Hepatocyte (in vitro differentiated cells): Measurements from ENCODE around the gene ZNF3. TPM values are rescaled to one million over a fixed set of nuclear protein-coding genes. Genes with fewer than 3 reads are reported as not detected.

Experiments
- DNase-seq: peaks from one replicate; pipeline ENCODE4 v3.0.0-alpha.2; 2016; ENCODE audit warnings: low spot score
- H2AFZ ChIP-seq: fragments of 200-600 bp; sonication (generic); 2 replicates; pipeline ENCODE4 v1.6.0; 2016; ENCODE audit warnings: antibody characterized with exemption, mild to moderate bottlenecking
- H3K27ac ChIP-seq: fragments of 200-600 bp; sonication (generic); 2 replicates; pipeline ENCODE4 v1.5.1; 2016; ENCODE audit warnings: mild to moderate bottlenecking
- H3K27me3 ChIP-seq: fragments of 200-600 bp; sonication (generic); 2 replicates; pipeline ENCODE4 v1.6.1; 2016
- H3K36me3 ChIP-seq: fragments of 200-600 bp; sonication (generic); replicated peaks from 2 replicates; pipeline ENCODE4 v1.5.1; 2016; ENCODE audit warnings: low read depth; ENCODE audit not compliant: insufficient read depth
- H3K4me1 ChIP-seq: fragments of 200-600 bp; sonication (generic); 2 replicates; pipeline ENCODE4 v1.5.1; 2016; ENCODE audit warnings: mild to moderate bottlenecking, moderate library complexity; ENCODE audit not compliant: insufficient read depth
- H3K4me2 ChIP-seq: fragments of 200-600 bp; sonication (generic); 2 replicates; pipeline ENCODE4 v1.6.0; 2016
- H3K4me3 ChIP-seq: fragments of 200-600 bp; sonication (generic); 2 replicates; pipeline ENCODE4 v1.5.1; 2016; ENCODE audit warnings: mild to moderate bottlenecking
- H3K79me2 ChIP-seq: fragments of 200-600 bp; sonication (generic); 2 replicates; pipeline ENCODE4 v1.6.0; 2017; ENCODE audit warnings: mild to moderate bottlenecking
- H3K9me2 ChIP-seq: fragments of 200-600 bp; sonication (generic); replicated peaks from 2 replicates; pipeline ENCODE4 v1.6.0; 2017; ENCODE audit warnings: mild to moderate bottlenecking; ENCODE audit not compliant: insufficient read depth
- H3K9me3 ChIP-seq: fragments of 200-600 bp; sonication (generic); 2 replicates; pipeline ENCODE4 v1.5.1; 2016; ENCODE audit warnings: low read depth, mild to moderate bottlenecking
- H4K20me1 ChIP-seq: fragments of 200-600 bp; sonication (generic); 2 replicates; pipeline ENCODE4 v1.6.0; 2016; ENCODE audit warnings: mild to moderate bottlenecking; ENCODE audit not compliant: insufficient read depth, poor library complexity, severe bottlenecking
- EZH2 ChIP-seq: fragments of 200-600 bp; sonication (generic); IDR thresholded peaks from 2 replicates; pipeline ENCODE4 v1.6.1; 2016; ENCODE audit warnings: antibody characterized with exemption, mild to moderate bottlenecking, borderline replicate concordance
- EZH2phosphoT487 ChIP-seq: fragments of 200-600 bp; sonication (generic); IDR thresholded peaks from one replicate; pipeline ENCODE4 v1.6.1; 2018; ENCODE audit warnings: antibody characterized with exemption, mild to moderate bottlenecking, low read depth, moderate library complexity; ENCODE audit not compliant: unreplicated experiment, severe bottlenecking
- WGBS: methylation state at CpG from one replicate; pipeline ENCODE4 v1.1.6; 2016; ENCODE audit warnings: low lambda C conversion rate; ENCODE audit errors: missing lambda C conversion rate; 5-methylcytosine and 5-hydroxymethylcytosine counted together
- polyA plus RNA-seq: library from polyadenylated mRNA; unstranded; fragments of >200 nt; fragmentation: Nextera tagmentation; extraction: Ambion mirVana; gene quantifications from 2 replicates; pipeline ENCODE4 v1.2.1, GENCODE V29; 2016
- total RNA-seq: library from RNA; depleted of rRNA; stranded (reverse); fragments of >200 nt; gene quantifications from 2 replicates; pipeline ENCODE4 v1.2.3, GENCODE V29; 2014
- TF ChIP-seq, protein P1 (sequence below): fragments of 200-600 bp; sonication (generic); IDR thresholded peaks from 2 replicates; pipeline ENCODE4 v1.5.1; 2016; ENCODE audit warnings: antibody characterized with exemption, mild to moderate bottlenecking; ENCODE audit not compliant: poor library complexity

Gene ZNF3
- total and polyA plus RNA-seq, 2 experiments from 2014 or later = 20.7 to 35.6 TPM

DNA sequence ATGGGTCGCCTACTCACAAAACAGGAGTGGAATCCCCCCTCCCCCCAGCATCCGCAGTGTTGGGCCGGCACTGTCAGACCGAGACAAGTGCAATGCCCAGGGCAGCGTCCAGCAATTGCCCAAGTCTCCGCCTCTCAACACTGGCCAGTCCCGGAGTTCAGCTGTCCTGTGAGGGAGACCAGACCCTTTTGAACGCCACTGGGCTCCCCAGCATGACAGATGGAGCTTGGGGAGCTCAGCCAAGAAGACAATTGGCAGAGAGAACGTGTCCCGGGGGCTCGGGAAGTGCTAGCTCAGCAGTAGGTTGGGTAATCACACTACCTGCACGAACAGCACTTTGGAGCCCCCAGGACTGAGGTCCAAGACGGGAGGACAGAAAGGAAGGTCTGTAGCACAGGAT is 12.0 kb upstream of the ZNF3 start:
- peaks cover 38% of the 10 kb centered on the region for H3K79me2 ChIP-seq
- peaks cover 2% of the 10 kb centered on the region for H4K20me1 ChIP-seq
- no peak overlapping the region for H3K4me2 ChIP-seq
- H3K27me3 ChIP-seq = no peaks in the 10 kb centered on the region
- H3K9me2 ChIP-seq = no peaks in the 10 kb centered on the region
- no peak overlapping the region for H2AFZ ChIP-seq
- no peak overlapping the region for H3K27ac ChIP-seq
- WGBS = 78% methylated on average over 13 of the region's 13 CpGs
- H3K4me3 ChIP-seq = no peak overlapping the region
- no peaks in the 10 kb centered on the region for H3K9me3 ChIP-seq
- H3K36me3 ChIP-seq = no peaks in the 10 kb centered on the region
- DNase-seq = no peak
- peaks cover 10% of the 10 kb centered on the region for H3K4me1 ChIP-seq
- TF ChIP-seq, protein P1, sequence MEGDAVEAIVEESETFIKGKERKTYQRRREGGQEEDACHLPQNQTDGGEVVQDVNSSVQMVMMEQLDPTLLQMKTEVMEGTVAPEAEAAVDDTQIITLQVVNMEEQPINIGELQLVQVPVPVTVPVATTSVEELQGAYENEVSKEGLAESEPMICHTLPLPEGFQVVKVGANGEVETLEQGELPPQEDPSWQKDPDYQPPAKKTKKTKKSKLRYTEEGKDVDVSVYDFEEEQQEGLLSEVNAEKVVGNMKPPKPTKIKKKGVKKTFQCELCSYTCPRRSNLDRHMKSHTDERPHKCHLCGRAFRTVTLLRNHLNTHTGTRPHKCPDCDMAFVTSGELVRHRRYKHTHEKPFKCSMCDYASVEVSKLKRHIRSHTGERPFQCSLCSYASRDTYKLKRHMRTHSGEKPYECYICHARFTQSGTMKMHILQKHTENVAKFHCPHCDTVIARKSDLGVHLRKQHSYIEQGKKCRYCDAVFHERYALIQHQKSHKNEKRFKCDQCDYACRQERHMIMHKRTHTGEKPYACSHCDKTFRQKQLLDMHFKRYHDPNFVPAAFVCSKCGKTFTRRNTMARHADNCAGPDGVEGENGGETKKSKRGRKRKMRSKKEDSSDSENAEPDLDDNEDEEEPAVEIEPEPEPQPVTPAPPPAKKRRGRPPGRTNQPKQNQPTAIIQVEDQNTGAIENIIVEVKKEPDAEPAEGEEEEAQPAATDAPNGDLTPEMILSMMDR = no peak
- TF ChIP-seq EZH2phosphoT487 = no peak
- no peak for TF ChIP-seq EZH2

GRCh38 chr7:100093054-100093453 is 11.5 kb upstream of the ZNF3 start:
- Histone ChIP-seq H3K4me1 (peaks cover 14% of the 10 kb centered on the region), H2AFZ (no peak overlapping the region)

DNA sequence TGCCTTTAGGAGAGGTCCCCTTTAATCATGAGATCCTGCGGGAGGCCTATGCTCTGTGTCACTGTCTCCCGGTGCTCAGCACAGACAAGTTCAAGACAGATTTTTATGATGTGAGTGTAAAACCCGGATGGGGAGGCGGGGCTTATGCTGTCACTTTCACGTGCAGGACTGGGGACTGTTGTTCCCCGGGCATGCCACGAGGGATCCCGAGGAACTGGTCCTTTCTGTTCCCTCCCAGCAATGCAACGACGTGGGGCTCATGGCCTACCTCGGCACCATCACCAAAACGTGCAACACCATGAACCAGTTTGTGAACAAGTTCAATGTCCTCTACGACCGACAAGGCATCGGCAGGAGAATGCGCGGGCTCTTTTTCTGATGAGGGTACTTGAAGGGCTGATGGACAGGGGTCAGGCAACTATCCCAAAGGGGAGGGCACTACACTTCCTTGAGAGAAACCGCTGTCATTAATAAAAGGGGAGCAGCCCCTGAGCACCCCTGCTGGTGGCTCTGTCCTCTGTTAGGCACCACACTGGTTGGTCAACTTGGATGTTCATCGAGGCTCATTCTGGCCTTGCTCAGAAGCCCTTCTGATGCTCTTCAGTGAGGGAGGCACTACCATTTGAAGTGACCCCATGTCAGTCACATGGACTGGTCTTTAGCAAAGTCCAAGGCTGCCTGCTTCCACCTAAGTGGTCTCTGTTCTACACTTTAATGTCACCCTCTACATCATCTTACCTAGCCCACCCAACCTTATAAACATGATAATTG is 10.1 kb upstream of the ZNF3 start:
- Histone ChIP-seq H3K9me3 (no peaks in the 10 kb centered on the region), H3K4me3 (no peak overlapping the region), H3K4me1 (peaks cover 20% of the 10 kb centered on the region), H3K36me3 (no peaks in the 10 kb centered on the region), H4K20me1 (peaks cover 2% of the 10 kb centered on the region), H3K4me2 (no peak overlapping the region), H3K9me2 (no peaks in the 10 kb centered on the region), H2AFZ (no peak overlapping the region), H3K27me3 (no peaks in the 10 kb centered on the region), H3K79me2 (peaks cover 21% of the 10 kb centered on the region), H3K27ac (no peak overlapping the region)
- 75% methylated on average over 19 of the region's 19 CpGs for WGBS
- DNase-seq = no peak
- TF ChIP-seq EZH2phosphoT487 (no peak), EZH2 (no peak)
- TF ChIP-seq, protein P1 = no peak

More at GRCh38 chr7:100093054-100093453, 11.5 kb upstream of the ZNF3 start:
- Histone ChIP-seq H3K27ac (no peak overlapping the region), H3K4me3 (no peak overlapping the region), H3K9me3 (no peaks in the 10 kb centered on the region), H3K36me3 (no peaks in the 10 kb centered on the region), H4K20me1 (peaks cover 2% of the 10 kb centered on the region), H3K79me2 (peaks cover 33% of the 10 kb centered on the region), H3K27me3 (no peaks in the 10 kb centered on the region), H3K9me2 (no peaks in the 10 kb centered on the region), H3K4me2 (no peak overlapping the region)
- 88% methylated on average over 8 of the region's 8 CpGs for WGBS
- no peak for DNase-seq
- TF ChIP-seq EZH2phosphoT487 (no peak), EZH2 (no peak)
- TF ChIP-seq, protein P1 = no peak
